Measurements from ENCODE around the gene ALX4.

- TF ChIP-seq CTCF (IDR thresholded peaks at IDR 0.05), result no peak
- no peak for TF ChIP-seq POLR2AphosphoS5 (IDR thresholded peaks at IDR 0.05)
Measured at GRCh38 chr11:44359162-44359561, 49.2 kb upstream of the ALX4 start.
